D721Med (cell line): ENCODE results near the gene ENOX1.

Experiments used
- DNase-seq: peaks from one replicate; pipeline ENCODE4 v3.0.0; 2011; ENCODE audit warnings: low spot score; ENCODE audit not compliant: insufficient read length
- FAIRE-seq: peaks from 2 replicates; lab custom pipeline; 2011; peaks lifted over from hg19 to GRCh38; lab: Jason Lieb, UNC
- TF ChIP-seq, protein P1 (sequence below): IDR thresholded peaks from 2 replicates; pipeline ENCODE4 v1.5.1; 2012; ENCODE audit warnings: mild to moderate bottlenecking, control low read depth; ENCODE audit not compliant: insufficient read depth; ENCODE audit errors: missing control alignments

The ENOX1 gene

DNA sequence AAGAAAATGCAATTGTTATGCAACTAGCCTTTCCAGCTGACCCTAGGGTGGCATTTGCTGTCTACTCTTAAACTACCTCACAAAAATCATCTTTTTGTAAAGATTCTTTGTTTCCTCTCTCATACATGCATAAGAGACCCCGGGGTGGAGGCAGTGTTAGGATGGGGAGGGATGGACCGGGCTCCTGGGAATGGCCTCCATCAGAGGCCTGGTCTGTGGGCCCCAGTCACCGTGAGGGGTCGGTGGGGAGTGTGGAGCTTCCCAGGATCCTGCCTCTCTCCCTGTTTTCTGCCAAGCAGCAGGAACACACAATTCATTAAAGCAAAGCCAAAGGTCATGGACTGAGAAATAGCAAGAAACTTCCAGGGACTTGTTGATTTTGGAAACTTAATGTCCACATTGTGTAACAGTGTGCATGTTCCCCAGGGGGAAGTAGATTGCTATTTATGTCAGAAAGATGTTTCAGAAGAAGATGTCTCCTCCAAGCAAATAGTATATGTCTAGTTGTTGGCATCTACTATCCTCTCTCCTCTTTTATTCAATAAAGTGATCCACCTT lies 241.4 kb downstream of the ENOX1 start:
- TF ChIP-seq, protein P1, sequence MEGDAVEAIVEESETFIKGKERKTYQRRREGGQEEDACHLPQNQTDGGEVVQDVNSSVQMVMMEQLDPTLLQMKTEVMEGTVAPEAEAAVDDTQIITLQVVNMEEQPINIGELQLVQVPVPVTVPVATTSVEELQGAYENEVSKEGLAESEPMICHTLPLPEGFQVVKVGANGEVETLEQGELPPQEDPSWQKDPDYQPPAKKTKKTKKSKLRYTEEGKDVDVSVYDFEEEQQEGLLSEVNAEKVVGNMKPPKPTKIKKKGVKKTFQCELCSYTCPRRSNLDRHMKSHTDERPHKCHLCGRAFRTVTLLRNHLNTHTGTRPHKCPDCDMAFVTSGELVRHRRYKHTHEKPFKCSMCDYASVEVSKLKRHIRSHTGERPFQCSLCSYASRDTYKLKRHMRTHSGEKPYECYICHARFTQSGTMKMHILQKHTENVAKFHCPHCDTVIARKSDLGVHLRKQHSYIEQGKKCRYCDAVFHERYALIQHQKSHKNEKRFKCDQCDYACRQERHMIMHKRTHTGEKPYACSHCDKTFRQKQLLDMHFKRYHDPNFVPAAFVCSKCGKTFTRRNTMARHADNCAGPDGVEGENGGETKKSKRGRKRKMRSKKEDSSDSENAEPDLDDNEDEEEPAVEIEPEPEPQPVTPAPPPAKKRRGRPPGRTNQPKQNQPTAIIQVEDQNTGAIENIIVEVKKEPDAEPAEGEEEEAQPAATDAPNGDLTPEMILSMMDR = no peak
- no peak for DNase-seq
- FAIRE-seq = no peak

DNA sequence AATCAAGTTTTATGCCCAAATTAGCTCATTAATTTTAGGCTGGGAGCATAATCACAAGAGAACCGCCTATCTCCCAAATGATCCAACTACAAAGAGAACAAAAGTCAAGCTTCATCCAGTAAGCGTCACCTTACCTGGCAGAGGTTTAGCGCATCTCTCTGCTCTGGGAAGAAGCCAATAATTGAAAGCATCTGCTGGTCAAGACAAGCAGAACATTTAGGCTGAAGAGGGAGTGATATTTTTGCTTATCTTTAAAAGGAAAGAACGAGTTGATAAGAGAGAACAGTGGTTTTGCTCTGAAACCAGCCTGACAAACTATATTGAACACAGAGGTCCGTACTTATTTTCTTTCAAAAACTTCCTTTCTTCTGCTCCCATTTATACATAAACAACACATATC lies 242.1 kb downstream of the ENOX1 start:
- FAIRE-seq = no peak
- TF ChIP-seq, protein P1 = no peak
- DNase-seq = no peak

DNA sequence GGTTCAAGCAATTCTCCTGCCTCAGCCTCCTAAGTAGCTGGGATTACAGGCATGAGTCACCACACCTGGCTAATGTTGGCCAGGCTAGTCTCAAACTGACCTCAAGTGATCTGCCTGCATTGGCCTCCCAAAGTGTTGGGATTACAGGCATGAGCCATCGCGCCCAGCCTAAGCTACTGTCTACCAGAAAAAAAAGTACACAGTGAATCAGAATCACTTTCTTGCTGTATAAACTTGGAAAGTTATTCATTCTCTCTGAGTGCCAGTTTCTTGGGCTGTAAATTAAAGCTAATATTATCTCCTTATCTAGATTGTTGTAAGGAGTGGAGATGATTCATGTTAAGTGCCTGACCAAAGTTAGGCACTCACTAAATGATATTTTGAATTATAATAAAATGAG lies 242.8 kb downstream of the ENOX1 start:
- FAIRE-seq (no peak), DNase-seq (no peak)
- TF ChIP-seq, protein P1 = no peak

DNA sequence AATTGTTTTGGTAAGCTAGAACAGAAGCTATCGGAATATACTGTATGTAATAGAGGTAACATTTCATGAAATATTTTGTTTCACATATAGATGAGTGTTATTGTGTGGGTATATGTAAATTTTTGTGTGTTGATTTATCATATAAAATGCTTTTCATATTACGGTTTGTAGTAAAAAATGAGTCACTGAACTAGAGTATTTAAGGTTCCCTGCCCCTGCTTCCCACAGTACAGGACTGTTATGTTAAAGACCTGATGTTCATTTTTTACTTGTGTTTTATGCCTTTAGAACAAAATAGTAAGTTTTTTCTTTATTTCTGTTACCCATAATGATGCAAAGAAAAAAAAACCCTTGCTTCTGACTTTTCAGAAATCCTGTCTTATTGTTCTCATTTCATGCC lies 243.4 kb downstream of the ENOX1 start:
- TF ChIP-seq, protein P1 = no peak
- no peak for DNase-seq
- no peak for FAIRE-seq

DNA sequence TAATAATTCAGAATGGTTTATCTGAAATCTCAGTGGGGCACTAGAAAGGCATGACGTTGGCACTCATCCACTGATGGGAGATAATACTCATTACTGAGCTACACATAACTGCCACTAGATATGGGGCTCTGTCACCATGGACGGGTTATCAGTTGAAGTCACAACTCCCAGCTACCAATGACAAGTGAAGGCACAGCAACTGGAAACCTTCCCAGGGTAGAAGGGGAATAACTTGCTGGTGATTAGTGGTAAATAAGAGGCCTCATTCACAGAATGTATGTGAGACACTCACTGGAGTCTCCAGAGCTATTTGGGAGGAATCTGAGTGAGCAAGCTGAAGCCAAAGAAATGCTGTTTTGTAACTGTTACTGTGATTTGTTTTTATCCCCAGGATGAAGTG lies 249.6 kb downstream of the ENOX1 start:
- DNase-seq (no peak), FAIRE-seq (no peak)
- TF ChIP-seq, protein P1 = no peak

DNA sequence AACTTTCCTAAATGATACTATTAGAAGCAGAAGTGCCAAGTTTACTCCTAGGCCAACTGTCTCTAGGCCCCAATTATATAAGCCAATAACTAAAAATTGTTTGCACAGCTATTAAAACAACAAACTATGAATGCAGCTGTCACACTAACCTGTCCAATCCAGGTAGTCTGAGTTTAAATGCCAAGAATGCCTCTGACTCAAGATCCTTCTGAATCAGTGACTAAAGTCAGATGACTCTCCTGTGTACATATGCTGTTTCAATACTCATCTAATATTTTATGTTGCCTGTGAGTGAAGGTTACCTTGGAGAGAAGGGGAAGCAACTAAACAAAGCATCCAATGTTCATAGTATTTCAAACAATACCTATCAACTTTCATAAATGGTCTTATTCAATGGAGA lies 257.0 kb downstream of the ENOX1 start:
- FAIRE-seq = no peak
- no peak for DNase-seq
- TF ChIP-seq, protein P1 = no peak

DNA sequence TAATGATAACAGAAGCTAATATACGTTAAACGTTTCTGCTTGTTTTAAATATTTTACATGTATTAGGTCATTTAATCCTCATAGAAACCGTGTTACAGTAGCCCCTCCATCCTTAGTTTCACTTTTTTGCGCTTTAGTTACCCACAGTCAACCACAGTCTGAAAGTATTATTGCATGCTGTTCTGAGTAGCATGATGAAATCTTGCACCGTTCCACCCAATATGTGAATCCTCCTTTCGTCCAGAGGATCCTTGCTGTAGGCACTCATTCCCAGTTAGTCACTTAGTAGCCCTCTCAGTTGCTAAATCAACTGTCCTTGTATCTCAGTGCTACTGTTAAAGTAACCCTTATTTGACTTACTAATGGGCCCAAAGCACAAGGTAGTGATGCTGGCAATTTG lies 257.8 kb downstream of the ENOX1 start:
- TF ChIP-seq, protein P1 = no peak
- FAIRE-seq (no peak), DNase-seq (no peak)
